GM19238 (cell line): ENCODE results near the gene UROS.

Source experiments
- DNase-seq: peaks from one replicate; pipeline ENCODE4 v3.0.0; 2011; ENCODE audit warnings: low spot score; ENCODE audit not compliant: insufficient read length

Gene UROS

DNA sequence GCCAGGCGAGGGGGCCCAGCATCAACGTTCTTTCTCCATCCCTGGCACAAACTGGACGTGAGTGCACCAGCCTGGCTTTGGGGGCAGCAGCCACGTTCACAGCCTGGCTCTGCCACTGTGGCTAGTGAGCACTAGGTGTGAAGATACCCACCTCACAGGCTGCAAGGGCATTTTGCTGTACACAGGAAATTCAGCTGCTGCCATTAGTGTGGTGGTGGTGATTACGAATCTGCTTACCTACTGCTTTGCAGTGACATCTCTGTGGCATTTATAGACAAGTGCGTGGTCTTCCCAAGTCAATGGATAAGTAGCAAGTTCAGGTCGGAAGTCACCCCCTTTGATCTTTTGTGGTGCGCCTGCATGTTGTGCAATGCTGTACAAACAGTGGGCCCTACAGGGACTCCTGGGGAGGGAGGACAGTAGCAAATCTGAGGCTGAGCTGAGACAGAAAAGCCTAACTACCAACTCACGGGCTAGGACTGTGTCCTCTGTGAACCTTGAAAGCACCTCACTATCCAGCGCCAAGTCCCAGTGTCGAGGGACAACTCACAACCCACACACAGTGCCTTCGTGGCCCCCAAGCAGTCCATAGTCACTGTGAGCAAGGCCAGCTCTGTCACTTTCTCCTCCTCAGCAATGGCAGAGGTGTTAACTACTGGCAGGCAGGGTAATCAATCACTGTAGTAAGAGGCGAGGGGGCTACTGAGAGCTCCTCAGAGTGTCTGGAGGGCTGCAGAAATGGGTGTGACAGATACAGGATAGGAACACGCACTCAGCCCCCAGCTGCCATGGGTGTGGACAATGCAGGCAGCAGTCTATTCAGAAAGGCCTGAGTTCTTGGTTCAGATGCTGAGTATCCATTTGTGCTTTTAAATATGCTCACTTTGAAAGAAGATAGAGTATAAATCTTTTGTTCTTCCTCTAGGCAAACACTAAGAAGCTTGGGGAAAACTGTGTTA, 30.4 kb downstream of the UROS start:
- no peak for DNase-seq

DNA sequence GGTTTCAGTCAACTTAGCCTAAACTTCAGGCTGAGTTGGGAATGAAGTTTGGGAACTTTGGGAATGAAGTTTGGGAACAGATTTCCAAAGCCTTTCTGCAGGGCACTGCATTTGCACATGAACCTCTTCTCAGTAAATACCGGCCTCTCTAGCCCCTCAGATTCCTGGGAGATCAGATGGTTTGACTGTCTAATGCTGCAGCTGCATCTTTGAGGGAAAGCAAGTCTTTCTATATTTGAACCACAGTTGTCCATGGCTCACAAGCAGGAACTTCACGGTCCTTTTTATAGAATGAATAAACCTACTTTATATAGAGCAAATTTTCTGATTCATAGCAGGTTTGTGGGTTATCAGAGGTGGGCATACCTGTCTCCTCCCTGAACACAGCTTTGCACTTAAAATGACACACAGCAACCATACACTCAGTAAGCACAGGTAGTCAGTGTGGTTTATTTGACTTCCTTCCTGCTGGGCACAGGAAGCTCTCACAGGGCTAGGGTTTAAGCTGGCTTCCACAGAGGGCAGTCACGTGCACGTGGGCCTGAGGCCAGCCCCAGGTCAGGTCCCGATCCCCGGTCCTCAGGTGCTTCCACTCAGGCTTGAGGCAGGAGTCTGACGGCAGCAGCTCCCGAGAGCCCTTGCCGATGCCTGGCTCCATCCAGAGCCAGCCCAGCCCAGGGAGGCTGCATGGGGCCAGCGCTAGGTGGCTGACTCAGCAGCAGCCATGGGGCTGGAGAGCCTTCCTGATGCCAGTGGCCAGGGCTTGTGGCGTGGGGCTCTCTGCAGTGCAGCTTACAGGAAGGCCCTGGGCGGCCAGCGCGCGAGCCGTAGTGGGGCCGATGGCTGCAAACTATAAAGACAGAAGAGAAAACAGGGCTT, 34.7 kb downstream of the UROS start:
- no peak for DNase-seq

DNA sequence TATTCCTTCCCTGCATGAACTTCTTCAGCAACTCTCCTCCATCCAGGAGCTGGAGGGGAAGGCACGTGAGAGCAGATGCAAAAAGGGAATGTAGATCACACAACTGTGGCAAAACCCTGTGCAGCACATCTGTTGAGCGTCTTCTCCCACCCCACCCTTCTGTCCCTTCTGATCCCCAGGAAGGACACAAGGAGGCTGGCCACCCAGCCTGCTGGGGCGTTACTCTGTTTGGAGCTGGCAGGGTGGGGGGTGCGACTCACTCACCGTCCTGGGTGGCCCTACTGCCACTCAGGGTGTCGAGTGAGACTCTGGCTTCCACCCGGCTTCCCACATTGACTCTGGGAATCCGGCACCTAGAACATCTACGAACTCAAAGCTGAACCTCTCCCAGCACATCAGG, 37.3 kb downstream of the UROS start:
- no peak for DNase-seq

DNA sequence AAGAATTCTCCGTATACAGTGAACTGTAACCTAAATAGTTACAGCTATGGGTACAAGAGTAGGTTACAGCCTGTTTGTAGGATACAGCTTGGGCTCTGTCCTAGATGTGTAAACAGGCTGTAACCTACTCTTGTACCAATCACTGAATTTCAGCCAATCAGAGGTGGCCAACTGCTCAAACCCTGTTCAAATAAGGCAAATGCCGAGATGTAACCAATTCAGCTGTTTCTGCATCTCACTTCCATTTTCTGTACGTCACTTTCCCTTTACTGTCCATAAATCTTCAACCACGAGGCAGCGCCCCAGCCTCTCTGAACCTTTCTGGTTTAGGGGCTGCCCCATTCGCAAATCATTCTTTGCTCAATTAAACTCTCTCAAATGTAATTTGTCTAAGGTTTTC, 39.1 kb downstream of the UROS start:
- peak; percentile 17 for DNase-seq

DNA sequence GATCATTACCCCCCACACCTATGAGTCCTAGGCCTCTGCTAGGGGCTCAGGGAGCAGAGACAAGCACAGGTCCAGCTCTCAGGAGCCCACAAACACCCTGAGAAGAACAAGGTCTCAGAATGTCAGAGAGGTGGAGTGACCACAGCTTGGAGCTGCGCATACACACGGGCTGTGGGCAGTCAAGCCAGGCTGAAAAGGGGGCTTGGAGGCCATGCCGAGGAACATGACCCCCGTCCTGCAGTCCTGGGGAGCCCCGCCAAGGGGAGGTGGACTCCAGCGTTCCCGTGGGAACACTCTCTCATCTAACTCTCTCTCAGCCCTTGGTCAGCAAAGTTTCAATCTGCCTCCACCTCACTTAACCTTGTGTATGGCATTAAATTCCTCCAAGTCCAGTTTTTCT, 39.6 kb downstream of the UROS start:
- DNase-seq, result no peak

DNA sequence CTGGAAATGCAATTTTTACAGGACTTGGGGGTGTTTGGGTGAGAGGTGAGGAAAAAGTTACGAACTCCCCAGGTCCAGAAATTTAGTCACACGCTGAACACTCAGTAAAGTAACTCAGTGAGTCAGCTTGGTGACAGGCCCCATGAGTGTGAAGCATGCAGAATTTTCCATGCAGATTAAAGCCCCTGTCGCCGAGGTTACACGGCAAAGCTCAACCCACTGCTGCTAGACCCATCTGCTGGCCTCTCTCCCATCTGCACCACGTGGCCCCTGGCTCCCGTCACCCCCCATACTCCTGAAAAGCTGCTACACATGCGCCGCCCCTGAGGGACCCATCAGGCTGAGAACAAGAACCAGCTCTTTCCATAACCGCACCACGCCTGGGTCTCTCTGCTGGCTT, 40.4 kb downstream of the UROS start:
- DNase-seq, result no peak

DNA sequence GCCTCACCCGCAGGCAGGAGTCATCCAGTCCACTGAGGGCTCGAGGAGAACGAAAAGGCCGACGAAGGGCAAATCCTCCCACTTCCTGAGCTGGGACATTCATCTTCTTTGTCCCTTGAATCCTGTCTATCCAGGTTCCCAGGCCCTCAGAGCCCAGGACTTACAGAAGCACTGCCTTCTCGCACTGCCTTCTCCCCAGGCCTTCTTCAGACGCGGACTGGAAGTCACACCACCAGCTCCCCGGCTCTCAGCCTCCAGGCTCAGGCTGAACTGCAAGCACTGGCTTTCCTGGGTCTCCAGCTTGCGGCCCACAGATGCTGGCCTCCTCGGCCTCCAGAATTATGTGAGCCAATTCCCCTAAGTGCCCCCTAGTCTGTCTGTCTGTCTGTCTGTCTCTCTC, 41.0 kb downstream of the UROS start:
- DNase-seq, result no peak

DNA sequence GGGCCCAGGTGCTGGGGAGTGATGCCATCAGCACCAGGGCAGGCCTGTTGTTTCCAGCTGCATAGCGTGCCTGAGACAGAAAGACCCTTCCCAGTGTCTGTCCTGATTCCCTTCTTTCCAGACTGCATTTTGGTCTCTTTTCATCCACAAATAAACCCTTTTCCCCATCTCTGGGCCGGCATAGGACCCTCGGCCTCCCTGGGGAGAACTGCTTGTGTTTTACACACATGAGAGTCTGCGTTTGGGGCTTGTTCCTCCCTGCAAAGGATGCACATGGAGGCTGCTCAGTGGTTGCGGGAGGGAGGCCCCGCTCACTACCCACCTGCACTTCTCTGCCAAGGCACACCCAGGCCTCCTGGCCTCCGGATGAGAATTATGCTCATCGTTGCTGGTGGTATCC, 41.7 kb downstream of the UROS start:
- DNase-seq, result no peak

DNA sequence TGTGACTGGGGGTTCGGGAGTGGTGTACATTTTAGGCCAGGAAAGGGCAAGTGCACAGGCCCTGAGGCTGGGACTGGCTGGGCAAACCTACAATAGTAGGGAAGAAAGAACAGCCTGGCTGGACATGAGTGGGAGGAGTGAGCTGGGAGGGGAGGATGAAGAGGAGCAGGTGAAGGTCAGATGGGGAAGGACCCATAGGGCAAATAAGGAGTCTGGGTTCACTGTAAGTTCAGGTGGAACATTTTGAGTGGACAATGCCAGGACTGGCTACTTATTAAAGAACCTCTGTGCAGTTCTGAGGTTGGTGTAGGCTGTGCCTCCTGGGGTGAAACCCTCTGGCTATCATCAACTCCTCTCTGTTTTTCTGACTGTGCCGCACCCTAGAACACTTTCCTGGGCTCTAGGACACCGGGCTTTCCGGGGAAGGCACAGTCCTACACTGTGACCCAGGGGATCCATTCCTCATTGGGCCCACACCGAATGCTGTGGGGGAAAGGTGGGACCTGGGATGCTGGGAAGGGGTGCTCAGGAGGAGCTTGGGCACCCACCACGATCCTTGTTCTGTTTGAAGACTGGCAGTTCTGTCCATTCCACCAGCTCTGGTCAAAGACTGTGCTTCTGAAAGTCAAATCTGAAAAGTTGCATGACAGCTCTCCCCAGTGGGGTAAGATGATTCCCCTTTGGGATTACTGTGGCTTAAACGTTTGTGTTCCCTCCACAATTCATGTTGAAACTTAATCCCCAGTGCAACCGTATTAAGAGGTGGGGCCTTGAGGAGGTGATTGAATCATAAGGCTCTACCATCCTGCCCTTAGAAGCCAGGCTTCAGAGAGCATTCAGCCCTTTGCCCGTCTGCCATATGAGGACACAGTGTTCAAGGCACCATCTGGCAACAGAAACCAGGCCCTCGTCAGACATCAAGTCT, 43.4 kb downstream of the UROS start:
- DNase-seq, result no peak

DNA sequence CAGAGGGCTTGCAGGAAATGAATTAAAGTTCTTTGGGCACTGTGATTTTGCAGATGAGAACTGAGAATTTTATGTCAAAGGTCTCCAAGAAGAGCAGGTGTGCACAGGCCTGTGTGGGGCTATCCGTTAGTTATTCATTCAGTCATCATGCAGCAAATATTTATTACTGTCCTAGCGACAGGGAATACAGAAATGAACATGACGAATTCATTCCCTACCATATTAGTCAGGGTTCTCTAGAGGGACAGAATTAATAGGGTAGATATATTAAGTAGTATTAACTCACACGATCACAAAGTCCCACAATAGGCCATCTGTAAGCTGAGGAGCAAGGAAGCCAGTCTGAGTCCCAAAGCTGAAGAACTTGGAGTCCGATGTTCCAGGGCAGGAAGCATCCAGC, 44.5 kb downstream of the UROS start:
- DNase-seq, result no peak

DNA sequence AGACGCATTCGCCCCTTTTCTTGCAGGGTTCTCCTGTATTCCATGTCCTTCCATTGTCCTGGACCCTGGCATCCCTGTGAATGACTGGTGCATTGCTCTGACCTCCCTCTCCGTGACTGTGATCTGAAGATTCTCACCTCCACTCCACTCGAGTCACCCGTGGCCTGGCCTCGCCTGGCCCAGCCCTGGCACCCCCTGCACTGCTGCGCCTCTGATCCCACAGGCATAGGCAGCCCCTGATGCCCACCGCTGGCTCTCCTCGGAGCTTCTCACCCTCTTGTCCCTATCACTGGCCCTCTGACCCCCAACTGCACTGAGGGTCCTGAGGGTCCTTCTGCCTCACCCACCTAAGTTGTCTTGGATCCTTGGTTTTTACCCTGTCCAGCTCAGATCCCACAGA, 45.3 kb downstream of the UROS start:
- DNase-seq, result no peak

DNA sequence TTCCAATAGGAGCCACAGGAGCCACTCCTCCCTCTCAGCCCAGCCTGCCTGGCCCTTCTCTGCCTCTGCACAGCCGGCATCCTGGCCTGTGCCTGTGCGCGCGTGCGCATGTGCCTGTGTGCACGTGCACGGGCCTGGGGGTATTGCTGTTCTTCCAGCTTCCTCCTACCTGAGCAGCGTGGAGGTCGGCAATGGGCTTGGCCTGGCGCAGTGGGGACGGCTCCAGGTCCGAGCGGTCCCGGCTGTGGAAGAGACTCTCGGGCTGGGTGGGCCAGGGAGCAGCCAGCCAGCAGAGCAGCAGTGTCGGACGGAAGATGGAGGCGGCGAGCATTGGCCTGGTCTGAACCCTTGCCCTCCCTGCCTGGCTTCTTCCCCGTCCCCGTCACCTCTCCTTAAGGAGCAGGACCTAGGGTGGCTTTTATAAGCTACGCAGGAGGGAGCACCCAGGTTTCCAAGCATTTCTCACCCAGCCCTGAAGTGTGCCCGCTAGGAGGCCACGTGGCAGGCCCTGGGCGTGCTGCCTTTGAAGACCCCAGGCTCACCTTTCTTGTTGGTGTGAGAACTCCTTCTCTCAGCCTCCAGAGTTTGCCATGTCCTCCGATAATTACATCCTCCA, 47.5 kb downstream of the UROS start, which contains the start of gene MMP21:
MMP21 (minus strand) TSS at position 331 of the 616 bp plus-strand sequence; CDS start at position 331, 0 bp downstream.
- DNase-seq, result no peak

DNA sequence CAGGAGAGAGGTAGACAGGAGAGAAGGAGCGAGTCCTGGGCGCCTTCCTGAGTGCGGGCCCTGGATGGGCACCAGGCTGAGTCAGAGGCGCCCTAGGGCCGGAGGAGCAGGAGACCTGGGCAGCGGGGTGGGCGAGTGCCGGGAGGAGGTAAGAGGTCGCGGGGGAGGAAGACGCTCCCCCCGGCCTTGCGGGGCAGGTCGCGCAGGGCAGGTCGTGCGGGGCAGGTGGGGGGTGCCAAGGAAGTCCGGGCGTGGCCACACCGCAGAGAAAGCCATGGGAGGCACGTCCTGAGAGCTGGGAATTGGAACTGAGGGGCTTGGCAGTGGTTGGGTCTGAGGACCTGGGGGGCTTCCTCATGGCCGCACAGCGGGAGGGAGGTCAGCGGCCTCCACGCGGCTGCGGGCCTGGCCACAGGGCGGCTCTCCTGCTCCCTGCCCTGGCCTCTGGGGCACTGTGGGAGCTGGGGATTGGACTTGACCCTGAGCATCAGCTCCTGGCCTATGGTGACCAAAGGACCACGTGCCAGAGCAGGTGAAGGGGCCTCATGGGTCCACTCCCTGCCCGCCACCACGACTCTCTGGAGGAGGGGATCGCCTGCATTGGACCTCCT, 48.4 kb downstream of the UROS start:
- DNase-seq, result no peak

DNA sequence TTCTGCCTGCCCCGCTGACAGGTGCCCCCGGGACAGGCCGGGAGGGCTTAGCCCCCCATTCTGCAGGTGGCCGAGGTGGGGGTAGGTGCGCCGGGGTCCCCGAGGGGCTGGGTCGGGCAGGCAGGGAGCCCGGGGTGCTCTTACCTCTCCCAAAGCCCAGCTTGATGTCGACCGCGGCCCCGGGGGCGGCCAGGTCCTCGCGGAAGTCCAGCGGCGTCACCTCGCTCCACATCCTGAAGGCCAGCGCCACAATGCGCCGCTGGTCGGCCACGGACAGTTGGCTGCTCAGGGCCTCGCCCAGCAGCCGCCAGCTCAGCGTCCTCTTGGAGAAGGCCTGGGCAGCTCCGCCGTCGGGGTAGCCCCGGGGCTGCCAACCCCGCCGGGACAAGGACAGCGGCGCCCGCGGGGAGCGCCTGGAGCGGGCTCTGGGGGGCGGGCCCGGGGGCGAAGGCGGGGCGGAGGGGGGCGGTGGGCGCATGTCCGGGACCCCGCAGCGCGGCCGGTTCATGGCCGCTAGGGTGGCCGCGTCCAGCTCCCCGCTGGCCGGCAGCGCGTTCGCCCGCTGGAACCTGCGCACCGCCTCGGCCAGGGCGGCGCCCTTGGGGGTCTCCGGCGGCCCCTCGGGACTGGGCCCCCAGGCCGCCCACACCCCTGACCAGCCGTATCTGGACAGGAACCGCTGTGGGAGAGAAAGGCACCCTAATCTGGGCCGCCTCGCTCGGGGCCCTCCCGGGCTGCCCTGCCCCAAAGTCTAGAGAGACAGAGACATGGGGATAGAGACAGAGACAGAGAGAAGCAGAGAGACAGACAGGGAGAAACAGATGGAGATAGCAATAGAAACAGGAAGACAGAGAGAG, 49.1 kb downstream of the UROS start:
- DNase-seq, result no peak

DNA sequence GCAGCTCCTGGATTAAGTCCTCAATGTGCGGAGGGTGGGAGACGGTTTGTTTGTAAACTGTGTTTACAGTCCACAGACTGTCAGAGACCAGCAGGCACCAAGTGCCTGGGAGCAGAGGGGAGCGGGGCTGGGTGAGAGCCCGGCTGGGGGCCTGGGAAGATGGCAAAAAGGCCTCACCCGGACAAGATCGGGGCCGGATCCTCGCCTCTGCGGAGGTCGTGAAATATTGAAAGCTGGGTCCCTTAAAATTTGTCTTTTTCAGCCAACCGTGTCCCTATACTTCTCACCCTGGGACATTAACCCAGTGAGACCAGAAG, 50.2 kb downstream of the UROS start:
- DNase-seq, result no peak

DNA sequence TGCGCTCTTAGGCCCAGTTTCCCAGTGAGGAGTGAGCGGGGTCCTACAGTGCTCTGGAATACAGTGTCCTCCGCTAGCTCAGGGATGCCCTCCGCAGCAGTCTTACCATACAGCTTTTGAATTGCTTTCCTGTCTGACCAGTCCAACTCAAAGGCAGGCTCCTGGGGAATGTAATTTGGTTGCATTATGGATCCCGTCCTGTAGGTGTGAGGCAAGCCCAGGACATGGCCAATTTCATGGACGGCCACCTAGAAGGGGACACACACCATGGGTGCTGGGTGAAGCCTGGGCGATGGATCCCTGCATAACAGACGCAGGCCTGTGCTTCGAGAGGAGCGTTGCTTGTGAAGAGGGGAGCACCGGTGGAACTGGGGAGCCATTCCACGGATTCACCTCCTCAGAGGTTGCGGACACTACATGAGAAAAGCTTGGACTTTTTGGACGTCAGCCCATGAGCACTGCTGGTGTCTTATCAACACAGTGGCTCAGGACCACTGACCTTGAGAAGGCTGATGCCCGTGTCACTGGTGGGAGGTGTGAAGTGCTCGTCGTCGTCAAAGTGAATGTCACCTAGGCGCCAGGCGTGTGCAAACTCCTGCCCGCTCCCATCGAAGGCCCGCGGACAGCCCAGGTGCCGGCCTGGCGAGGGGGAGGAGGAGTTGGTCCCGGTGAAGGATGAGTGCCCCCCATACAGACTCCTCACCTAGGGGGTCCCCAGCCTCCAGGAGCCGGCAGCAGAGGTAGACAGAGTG, 50.8 kb downstream of the UROS start:
- DNase-seq, result no peak

DNA sequence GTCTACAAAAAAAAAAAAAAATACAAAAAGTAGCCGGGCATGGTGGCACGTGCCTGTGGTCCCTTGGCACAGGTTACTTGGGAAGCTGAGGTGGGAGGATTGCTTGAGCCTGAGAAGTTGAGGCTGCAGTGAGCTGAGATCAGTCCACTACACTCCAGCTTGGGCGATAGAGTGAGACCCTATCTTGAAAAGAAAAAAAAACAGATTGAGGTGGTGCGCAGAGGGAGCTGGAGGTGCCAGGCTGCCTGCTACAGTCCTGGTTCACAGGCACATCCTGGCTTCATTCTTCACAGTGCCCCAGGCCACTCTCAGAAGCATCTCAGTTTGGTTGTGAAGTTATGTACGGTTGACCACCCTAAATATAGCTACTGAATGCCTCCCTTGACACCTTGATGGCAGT, 52.2 kb downstream of the UROS start:
- DNase-seq, result no peak

DNA sequence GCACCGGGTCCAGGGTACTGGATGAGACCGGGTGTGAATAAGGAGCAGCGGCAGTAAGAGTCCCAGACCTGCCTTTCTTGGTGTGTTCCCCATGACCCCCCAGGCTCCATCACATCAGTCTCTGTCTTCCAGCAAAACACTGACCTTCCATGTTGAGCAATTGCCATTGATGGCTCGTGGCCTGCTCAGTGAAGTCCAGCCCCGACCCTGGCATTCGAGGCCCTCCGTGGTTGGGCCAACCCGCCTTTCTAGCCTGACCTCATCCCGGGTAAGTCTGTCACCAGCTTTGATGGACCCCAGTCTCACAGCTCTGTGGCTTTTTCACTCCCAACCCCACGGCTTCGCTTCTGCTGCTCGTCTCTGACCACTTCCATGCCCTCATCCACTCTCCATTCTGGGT, 53.9 kb downstream of the UROS start:
- no peak for DNase-seq
